EH (cell line): ENCODE measurements around the gene BUD13.
A peak's percentile ranks its signal among the peaks of the same experiment; 100 is the strongest.
"Not testable (repeated sequence)": the region's sequence is repeated elsewhere in the genome, so short reads cannot be mapped to it uniquely, and the experiment has no call there.

Experiments used
- DNase-seq: peaks from one replicate; pipeline ENCODE4 v3.0.0-alpha.2; 2015; ENCODE audit warnings: low read depth

The BUD13 gene, protein sequence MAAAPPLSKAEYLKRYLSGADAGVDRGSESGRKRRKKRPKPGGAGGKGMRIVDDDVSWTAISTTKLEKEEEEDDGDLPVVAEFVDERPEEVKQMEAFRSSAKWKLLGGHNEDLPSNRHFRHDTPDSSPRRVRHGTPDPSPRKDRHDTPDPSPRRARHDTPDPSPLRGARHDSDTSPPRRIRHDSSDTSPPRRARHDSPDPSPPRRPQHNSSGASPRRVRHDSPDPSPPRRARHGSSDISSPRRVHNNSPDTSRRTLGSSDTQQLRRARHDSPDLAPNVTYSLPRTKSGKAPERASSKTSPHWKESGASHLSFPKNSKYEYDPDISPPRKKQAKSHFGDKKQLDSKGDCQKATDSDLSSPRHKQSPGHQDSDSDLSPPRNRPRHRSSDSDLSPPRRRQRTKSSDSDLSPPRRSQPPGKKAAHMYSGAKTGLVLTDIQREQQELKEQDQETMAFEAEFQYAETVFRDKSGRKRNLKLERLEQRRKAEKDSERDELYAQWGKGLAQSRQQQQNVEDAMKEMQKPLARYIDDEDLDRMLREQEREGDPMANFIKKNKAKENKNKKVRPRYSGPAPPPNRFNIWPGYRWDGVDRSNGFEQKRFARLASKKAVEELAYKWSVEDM

GRCh38 chr11:116772443-116773202, at the start of gene BUD13:
BUD13 (minus strand) TSS chr11:116772987; CDS start chr11:116772964, 23 bp downstream.
- peak; percentile 81 for DNase-seq

GRCh38 chr11:116822575-116822974, 49.8 kb upstream of the BUD13 start:
- DNase-seq, result no peak

- no peak for DNase-seq
These were observed 48.5 kb upstream of the BUD13 start for GRCh38 chr11:116821050-116821918.

DNA sequence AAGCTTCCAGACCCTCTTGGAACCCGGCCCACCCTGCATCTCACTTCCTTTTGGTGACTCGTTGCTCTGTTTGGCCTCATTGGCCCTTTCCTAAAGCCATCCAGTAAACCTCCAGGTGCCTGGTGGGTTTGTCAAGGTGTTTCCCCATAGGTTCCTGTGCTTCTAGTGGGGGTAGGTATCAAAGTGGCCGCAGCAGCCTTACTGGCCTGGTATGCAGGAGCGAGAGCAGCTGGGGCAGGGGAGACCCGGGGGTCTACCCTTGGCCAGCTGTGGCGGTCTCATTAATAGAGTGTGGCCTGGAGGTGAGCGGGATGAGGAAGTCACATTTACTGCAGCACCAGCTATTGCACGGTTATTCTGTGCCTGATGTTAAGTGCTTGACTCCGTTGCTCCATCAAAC, 46.3 kb upstream of the BUD13 start:
- DNase-seq, result no peak

DNA sequence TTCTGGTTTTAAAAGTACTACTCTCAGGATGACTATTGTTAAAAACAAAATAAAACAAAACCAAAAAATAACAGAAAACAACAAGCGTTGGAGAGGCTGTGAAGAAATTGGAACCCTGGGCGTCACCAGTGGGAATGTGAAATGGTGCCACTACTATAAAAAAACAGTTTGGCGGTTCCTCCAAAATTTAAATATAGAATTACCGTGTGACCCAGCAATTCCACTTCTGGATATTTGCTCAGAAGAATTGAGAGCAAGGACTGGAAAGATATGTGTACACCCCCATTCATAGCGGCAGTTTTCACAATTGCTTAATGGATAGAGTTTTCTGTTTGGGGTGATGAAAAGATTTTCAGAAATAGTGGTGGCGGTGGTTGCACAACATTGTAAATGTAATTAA, 41.7 kb upstream of the BUD13 start:
- no peak for DNase-seq

- DNase-seq, result no peak
These were observed 41.1 kb upstream of the BUD13 start for GRCh38 chr11:116813781-116814471.

- no peak for DNase-seq
These were observed 40.4 kb upstream of the BUD13 start for GRCh38 chr11:116813170-116813569.

- no peak for DNase-seq
These were observed 39.3 kb upstream of the BUD13 start for GRCh38 chr11:116812109-116812508.

DNA sequence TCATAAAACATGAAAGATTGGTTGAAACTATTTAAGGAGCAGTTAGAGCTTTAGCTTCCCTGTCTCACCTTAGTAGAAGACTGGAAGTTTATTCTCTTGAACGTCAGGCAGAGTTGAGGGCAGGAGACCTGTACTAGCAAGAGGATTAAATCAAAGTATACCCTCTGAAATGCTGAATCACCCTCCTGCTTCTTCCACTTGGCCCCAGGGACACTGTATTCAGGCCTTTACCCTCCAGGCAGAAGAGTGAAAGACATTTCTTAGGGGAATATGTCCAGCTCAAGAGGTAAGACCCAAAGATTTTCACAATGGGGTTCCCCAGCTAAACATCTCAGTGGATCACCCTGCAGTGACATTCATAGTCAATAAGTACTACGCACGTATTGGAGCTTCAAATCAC, 38.4 kb upstream of the BUD13 start:
- DNase-seq, result no peak

DNA sequence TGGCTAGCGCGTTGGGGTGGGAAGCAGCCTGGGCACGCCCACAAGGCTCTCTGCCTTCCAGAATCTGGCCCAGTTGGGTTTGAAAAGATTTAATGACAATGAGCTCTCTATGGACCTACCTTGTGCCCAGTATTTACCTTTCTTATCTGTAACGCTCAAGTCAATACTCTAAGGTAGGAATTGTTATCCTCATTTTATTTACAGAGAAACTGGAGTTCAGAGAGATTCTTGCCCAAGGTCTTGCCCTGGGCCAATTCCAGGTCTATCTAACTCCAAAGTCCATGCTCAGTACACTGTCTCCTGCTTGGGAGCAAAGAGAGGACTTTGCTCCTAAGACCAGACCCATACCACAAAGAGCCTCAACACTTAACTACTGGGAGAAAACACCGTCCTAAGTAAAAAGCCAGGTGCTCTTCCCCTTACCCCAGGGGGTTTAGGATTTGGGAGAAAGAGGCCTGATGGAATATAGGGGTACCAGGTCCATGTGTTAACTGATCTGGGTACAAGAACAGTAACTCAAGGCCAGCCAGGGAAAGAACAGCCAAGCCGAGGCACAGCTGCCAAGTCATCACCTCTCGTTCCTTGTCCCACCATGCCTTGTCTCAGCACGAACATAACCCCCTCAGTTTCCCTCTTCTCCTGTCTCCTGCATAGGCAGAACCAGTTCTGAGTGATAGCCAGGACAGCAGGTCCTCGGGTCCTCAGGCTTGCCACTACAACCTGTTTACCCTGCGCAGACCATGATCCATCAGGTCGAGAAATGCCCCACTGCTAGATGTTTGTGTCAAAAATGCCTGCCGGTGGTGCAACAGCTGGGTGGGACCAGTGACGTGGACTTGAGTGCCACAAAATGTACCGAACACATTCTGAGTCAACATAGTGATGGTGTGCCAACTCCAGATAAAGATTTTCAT, 35.7 kb upstream of the BUD13 start:
- peak; percentile 30 for DNase-seq

DNA sequence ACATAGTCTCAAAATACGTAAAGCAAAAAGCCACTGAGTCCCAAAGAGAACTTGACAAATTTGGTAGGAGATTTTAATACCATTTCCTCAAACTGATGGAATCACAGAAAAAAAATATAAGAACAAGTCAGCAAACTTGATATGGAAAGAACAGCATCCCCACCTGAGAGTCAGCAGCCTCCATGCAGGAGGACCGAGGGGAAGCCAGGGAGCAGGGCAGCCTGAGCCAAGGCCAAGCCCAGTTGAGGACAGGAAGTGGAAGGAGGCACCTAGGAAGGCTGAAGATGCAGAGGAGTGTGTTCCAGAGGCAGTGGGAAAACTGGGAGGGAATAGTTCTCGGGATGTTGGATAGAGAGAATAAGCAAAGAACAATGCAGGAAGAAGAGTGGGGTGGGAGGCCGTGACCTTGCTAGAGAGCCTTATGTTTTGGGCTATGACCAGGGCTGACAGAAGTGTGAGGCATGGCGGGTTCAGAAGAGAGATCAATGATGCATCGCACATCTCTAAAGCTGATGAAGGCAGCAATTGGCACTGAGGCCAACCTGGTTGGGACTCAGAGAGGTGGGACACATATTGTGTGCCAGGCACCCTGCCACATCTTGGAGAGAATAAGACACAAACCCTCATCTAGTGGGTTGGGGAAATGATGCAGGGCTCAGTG, 34.9 kb upstream of the BUD13 start:
- DNase-seq, result no peak

DNA sequence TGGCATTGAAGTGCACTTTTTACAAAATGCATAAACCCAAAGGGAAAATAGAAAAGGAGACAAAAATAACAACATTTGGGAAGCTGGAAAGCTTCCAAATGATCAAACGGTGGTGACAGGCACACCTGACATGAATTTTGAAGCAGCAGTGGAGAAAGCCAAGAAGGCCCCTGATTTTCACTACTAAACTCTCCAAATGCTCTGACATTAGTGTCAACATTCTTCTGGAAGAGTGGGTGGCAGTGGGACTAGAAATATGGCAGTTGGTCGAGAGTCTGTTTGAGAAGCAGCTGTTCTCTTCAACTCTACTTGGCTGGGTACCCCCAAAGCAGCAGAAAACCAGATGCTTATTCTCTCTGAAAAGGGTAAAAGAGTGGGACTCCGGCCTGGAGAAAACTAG, 31.2 kb upstream of the BUD13 start:
- DNase-seq, result no peak

DNA sequence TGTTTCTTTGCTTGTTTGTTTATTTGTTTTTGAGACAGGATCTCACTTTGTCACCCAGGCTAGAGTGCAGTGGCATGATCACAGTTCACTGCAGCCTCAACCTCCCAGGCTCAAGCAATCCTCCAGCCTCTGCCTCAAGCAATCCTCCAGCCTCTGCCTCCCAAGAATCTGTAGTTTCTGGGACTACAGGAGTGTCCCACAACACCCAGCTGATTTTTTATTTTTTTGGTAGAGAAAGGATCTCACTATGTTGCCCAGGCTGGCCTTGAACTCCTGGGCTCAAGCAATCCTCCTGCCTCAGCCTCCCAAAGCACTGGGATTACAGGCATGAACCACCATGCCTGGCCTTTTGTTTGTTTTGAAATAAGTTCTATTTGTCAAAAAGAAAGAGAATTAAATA, 28.9 kb upstream of the BUD13 start:
- DNase-seq, result not testable (repeated sequence)

GRCh38 chr11:116800610-116801009, 27.8 kb upstream of the BUD13 start:
- DNase-seq, result no peak

DNA sequence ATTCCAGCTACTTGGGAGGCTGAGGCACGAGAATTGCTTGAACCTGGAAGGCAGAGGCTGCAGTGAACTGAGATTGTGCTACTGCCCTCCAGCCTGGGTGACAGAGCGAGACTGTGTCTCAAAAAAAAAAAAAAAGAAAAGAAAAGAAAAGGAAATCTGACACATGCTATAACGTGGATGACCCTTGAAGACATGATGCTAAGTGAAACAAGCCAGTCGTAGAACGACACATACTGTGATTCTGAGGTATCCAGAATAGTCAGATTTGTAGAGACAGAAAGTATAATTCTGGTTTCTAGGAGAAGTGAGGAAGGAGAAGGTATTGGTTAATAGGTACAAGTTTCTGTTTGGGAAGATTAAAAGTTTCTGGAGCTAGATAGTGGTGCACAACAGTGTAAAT, 25.6 kb upstream of the BUD13 start:
- DNase-seq, result no peak

DNA sequence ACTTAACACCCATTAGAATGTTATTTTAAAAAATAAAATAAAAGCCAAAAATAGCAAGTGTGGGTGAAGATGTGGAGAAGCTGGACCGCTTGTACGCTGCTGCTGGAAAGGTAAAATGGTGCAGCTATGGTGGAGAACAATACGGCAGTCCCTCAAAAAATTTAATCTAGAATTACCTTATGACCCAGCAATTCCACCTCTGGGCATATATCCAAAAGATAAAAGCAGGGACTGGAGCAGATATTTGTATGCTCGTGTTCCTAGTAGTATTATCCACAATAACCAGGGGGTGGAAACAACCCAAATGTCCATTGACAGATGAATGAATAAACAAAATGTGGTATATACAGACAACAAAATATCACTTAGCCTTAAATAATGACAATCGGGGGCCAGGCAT, 25.0 kb upstream of the BUD13 start:
- no peak for DNase-seq

DNA sequence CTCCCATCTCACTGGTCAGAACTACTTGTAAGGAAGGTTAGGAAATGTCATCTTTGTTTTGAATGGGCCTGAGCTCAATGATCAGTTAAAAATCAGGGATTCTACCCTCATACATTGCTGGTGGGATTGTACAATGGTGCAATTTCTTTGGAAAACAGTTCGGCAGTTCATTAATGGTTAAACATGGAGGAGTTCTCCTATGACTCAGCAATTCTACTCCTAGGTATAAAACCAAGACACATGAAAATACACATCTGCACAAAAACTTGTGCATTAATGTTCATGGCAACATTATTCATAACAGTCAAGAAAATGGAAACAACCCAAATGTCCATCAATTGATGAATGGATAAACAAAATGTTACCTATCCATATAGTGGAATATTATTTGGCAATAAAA, 23.8 kb upstream of the BUD13 start:
- no peak for DNase-seq

DNA sequence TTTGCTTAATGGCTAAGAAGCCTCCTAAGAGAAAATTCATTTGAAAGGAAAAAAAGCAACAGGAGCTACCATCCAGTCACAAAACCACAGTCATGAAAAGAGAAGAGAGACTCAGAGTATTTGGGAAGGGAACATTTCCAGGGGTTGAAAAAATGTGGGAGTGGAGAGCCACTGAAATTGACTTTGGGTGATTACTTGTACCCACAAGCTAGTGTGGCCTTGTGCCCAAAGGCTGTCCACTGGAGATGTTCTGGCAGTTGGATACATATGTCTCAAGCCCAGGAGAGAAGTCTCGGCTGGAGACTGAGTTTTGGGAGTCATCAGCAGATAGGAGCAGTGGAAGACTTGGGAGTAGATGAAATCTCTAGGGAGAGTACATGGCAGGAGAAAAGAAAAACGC, 22.1 kb upstream of the BUD13 start:
- DNase-seq, result no peak

GRCh38 chr11:116793772-116794097, 20.9 kb upstream of the BUD13 start:
- peak; percentile 35 for DNase-seq
